Measurements from ENCODE around the gene ECM2. TPM values are rescaled to one million over a fixed set of nuclear protein-coding genes. Genes with fewer than 3 reads are reported as not detected.

The ECM2 gene
- total and polyA plus RNA-seq, 2 of the 8 experiments (the other 6 are each of a cell fraction or from before 2014, with no cell fraction given): not detected

GRCh38 chr9:92507496-92507895 is 28.3 kb downstream of the ECM2 start:
- DNase-seq (ENCODE audit: low read depth in 1 of 2, low spot score in 2 of 2) (no peak), FAIRE-seq (no peak)
- H3K36me3 ChIP-seq (ENCODE audit: control insufficient read depth in 2 of 4, insufficient read depth in 4 of 4, low read length in 3 of 4): no peaks in the 10 kb centered on the region
- no peak overlapping the region for H2AFZ ChIP-seq (ENCODE audit: low read length)
- no peak overlapping the region for H3K56ac ChIP-seq (replicated peaks; ENCODE audit: insufficient read length, low read depth, low read length)
- H3K14ac ChIP-seq (ENCODE audit: insufficient read length): no peak overlapping the region
- no peak overlapping the region for H3K18ac ChIP-seq (ENCODE audit: extremely low read depth, low read length)
- H3K4me2 ChIP-seq (ENCODE audit: insufficient read depth in 1 of 2, low read depth in 2 of 2, low read length in 2 of 2): no peak overlapping the region
- H3K4me1 ChIP-seq (replicated peaks in 1 of 4; ENCODE audit: control insufficient read depth in 3 of 4, insufficient read depth in 4 of 4, low read length in 3 of 4): peaks cover 2 to 3% (median 2%) of the 10 kb centered on the region in 4 experiments; a peak in 5 of 7 replicates
- H3K4me3 ChIP-seq (ENCODE audit: extremely low read depth in 1 of 4, insufficient read depth in 2 of 4, low read depth in 3 of 4, low read length in 4 of 4): no peak overlapping the region
- H3K79me1 ChIP-seq (ENCODE audit: low read depth, low read length): no peaks in the 10 kb centered on the region
- ChIA-PET POLR2A (ENCODE audit: partially characterized antibody) (no interaction called here), CTCF (ENCODE audit: partially characterized antibody) (interaction anchor here (0.7 to 1.3 kb wide), 5 partner anchors 12 to 127 kb away, joined by 3 to 4 read pairs (median 3); partner anchors contain the start of gene ECM2)
- H4K8ac ChIP-seq (ENCODE audit: extremely low read depth, insufficient read depth, low read length): no peak overlapping the region
- TF ChIP-seq GTF2F1 (IDR thresholded peaks at IDR 0.05; ENCODE audit: borderline replicate concordance, low read depth, low read length) (no peak), MAFK (IDR thresholded peaks at IDR 0.05; ENCODE audit: low read depth, low read length) (no peak), KDM1A (IDR thresholded peaks at IDR 0.05; ENCODE audit: borderline replicate concordance, low read length) (no peak), POLR2AphosphoS5 (IDR thresholded peaks at IDR 0.05; ENCODE audit: low read depth, low read length) (no peak)
- H2BK20ac ChIP-seq (ENCODE audit: low read length): no peak overlapping the region
- no peak overlapping the region for H3K4ac ChIP-seq (replicated peaks; ENCODE audit: insufficient read length, low read depth, low read length)
- no peaks in the 10 kb centered on the region for H3K27me3 ChIP-seq (replicated peaks in 1 of 4; ENCODE audit: control insufficient read depth in 3 of 4, extremely low read depth in 1 of 4, insufficient read depth in 3 of 4, low read length in 3 of 4)
- H2AK5ac ChIP-seq (ENCODE audit: low read depth, low read length): no peak overlapping the region
- H4K20me1 ChIP-seq (replicated peaks in 1 of 2; ENCODE audit: control insufficient read depth in 1 of 2, insufficient read depth in 2 of 2, low read length in 2 of 2): no peaks in the 10 kb centered on the region
- H3K9ac ChIP-seq (replicated peaks in 1 of 4; ENCODE audit: extremely low read depth in 1 of 4, low read depth in 3 of 4, low read length in 3 of 4): no peak overlapping the region
- no peak overlapping the region for H4K5ac ChIP-seq (ENCODE audit: insufficient read length, low read depth, low read length)
- no peaks in the 10 kb centered on the region for H3K23me2 ChIP-seq (ENCODE audit: low read depth, low read length)
- no peaks in the 10 kb centered on the region for H3K79me2 ChIP-seq (ENCODE audit: control insufficient read depth in 1 of 2, insufficient read depth in 2 of 2, low read length in 2 of 2)
- no peak overlapping the region for H2BK120ac ChIP-seq (replicated peaks; ENCODE audit: low read depth, low read length)
- H3K27ac ChIP-seq (ENCODE audit: low read depth, low read length): no peak overlapping the region
- H3K9me3 ChIP-seq (ENCODE audit: insufficient read depth in 2 of 2, low read depth in 1 of 2, low read length in 1 of 2): no peaks in the 10 kb centered on the region
- H2BK5ac ChIP-seq (ENCODE audit: low read depth, low read length): 0 out of 2 replicates have a peak overlapping the region, but pooled peaks have one; percentile 26
- H2BK12ac ChIP-seq (ENCODE audit: low read depth, low read length): 0 out of 2 replicates have a peak overlapping the region, but pooled peaks have one; percentile 6
- H4K91ac ChIP-seq (replicated peaks; ENCODE audit: insufficient read length, low read length): no peak overlapping the region
- 0 out of 2 replicates have a peak overlapping the region, but pooled peaks have one; percentile 33 for H2BK15ac ChIP-seq (ENCODE audit: low read length)
- WGBS, 2 experiments (ENCODE audit: extremely low coverage in 1 of 2, insufficient coverage in 1 of 2, insufficient read length in 1 of 2, insufficient replicate concordance in 2 of 2, low coverage in 1 of 2, low lambda C conversion rate in 2 of 2, missing lambda C conversion rate in 1 of 2): 84% methylated on average over 4 of the region's 4 CpGs; no CpG with 5 or more reads in 1 of the 2 experiments
- no peak overlapping the region for H3K23ac ChIP-seq (ENCODE audit: insufficient read length)
